Smooth muscle cell (in vitro differentiated cells): Measurements from ENCODE around the gene APOA4. TPM values are rescaled to one million over a fixed set of nuclear protein-coding genes. Genes with fewer than 3 reads are reported as not detected.

Source experiments
- DNase-seq: peaks from one replicate; lab custom pipeline; 2025; ENCODE audit not compliant: unreplicated experiment; lab: John Stamatoyannopoulos, UW
- H2AFZ ChIP-seq: fragments of 200-600 bp; sonication (generic); 2 replicates; pipeline ENCODE4 v1.6.0; 2016; ENCODE audit warnings: antibody characterized with exemption, low read depth, mild to moderate bottlenecking
- H3F3A ChIP-seq: fragments of 200-600 bp; sonication (generic); 2 replicates; pipeline ENCODE4 v1.6.0; 2017; ENCODE audit warnings: antibody characterized with exemption, low read depth
- H3K27ac ChIP-seq: fragments of 200-600 bp; sonication (generic); 2 replicates; pipeline ENCODE4 v1.5.1; 2016; ENCODE audit warnings: low read depth, mild to moderate bottlenecking
- H3K27me3 ChIP-seq: fragments of 200-600 bp; sonication (generic); 2 replicates; pipeline ENCODE4 v1.6.1; 2016; ENCODE audit warnings: low read depth, mild to moderate bottlenecking
- H3K36me3 ChIP-seq: fragments of 200-600 bp; sonication (generic); 2 replicates; pipeline ENCODE4 v1.5.1; 2016; ENCODE audit warnings: low read depth
- H3K4me1 ChIP-seq: fragments of 200-600 bp; sonication (generic); 2 replicates; pipeline ENCODE4 v1.5.1; 2016; ENCODE audit warnings: low read depth
- H3K4me2 ChIP-seq: fragments of 200-600 bp; sonication (generic); 2 replicates; pipeline ENCODE4 v1.6.0; 2016; ENCODE audit warnings: mild to moderate bottlenecking
- H3K4me3 ChIP-seq: fragments of 200-600 bp; sonication (generic); 2 replicates; pipeline ENCODE4 v1.5.1; 2016; ENCODE audit warnings: mild to moderate bottlenecking
- H3K79me2 ChIP-seq: fragments of 200-600 bp; sonication (generic); 2 replicates; pipeline ENCODE4 v1.6.0; 2016; ENCODE audit warnings: low read depth, mild to moderate bottlenecking
- H3K9ac ChIP-seq: fragments of 200-600 bp; sonication (generic); 2 replicates; pipeline ENCODE4 v1.6.0; 2016; ENCODE audit warnings: low read depth
- H3K9me3 ChIP-seq: fragments of 200-600 bp; sonication (generic); replicated peaks from 2 replicates; pipeline ENCODE4 v1.5.1; 2016; ENCODE audit warnings: low read depth
- H4K20me1 ChIP-seq: fragments of 200-600 bp; sonication (generic); 2 replicates; pipeline ENCODE4 v1.6.0; 2016; ENCODE audit warnings: low read depth
- WGBS: methylation state at CpG from one replicate; pipeline ENCODE4 v1.1.7; 2016; ENCODE audit warnings: low lambda C conversion rate; 5-methylcytosine and 5-hydroxymethylcytosine counted together
- polyA plus RNA-seq: library from polyadenylated mRNA; unstranded; fragments of >200 nt; fragmentation: Nextera tagmentation; extraction: Ambion mirVana; gene quantifications from 2 replicates; pipeline ENCODE4 v1.2.1, GENCODE V29; 2016
- total RNA-seq: library from RNA; depleted of rRNA; stranded (reverse); fragments of >200 nt; gene quantifications from 2 replicates; pipeline ENCODE4 v1.2.3, GENCODE V29; 2014
- TF ChIP-seq, protein P1 (sequence below): fragments of 200-600 bp; sonication (generic); IDR thresholded peaks from 2 replicates; pipeline ENCODE4 v1.5.1; 2017; ENCODE audit warnings: borderline replicate concordance, mild to moderate bottlenecking, antibody characterized with exemption; ENCODE audit not compliant: insufficient read depth, poor library complexity, severe bottlenecking

The APOA4 gene
- total and polyA plus RNA-seq, 2 experiments from 2014 or later: 0.15 TPM; not detected in 1

DNA sequence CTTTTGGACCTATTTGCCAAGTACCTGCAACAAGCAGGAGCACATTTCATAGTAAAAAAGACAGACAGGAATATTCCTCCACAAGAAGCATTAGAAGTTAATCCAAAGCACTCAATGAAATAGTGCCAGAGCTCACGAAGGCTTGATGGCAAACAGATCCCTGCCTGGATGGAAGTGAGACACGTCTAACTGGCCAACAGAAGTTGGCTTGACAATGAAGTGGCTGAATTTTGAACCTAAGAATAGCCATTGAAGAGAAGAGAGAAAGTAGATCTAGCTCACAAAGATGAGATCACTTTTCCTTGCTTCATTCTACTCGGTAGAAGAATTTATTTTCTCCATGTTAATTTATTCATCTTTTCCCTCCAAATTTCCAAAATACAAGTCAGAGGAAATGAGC is 45.0 kb upstream of the APOA4 start:
- H2AFZ ChIP-seq: no peak overlapping the region
- no peaks in the 10 kb centered on the region for H3K4me1 ChIP-seq
- no peak overlapping the region for H3K27ac ChIP-seq
- no peaks in the 10 kb centered on the region for H3K27me3 ChIP-seq
- no peaks in the 10 kb centered on the region for H4K20me1 ChIP-seq
- H3K79me2 ChIP-seq: no peaks in the 10 kb centered on the region
- H3K4me2 ChIP-seq: no peak overlapping the region
- no peak overlapping the region for H3K9ac ChIP-seq
- H3K4me3 ChIP-seq: no peak overlapping the region
- DNase-seq: no peak
- H3K36me3 ChIP-seq: peaks cover 9% of the 10 kb centered on the region
- 81% methylated on average over 3 of the region's 3 CpGs for WGBS
- TF ChIP-seq, protein P1, sequence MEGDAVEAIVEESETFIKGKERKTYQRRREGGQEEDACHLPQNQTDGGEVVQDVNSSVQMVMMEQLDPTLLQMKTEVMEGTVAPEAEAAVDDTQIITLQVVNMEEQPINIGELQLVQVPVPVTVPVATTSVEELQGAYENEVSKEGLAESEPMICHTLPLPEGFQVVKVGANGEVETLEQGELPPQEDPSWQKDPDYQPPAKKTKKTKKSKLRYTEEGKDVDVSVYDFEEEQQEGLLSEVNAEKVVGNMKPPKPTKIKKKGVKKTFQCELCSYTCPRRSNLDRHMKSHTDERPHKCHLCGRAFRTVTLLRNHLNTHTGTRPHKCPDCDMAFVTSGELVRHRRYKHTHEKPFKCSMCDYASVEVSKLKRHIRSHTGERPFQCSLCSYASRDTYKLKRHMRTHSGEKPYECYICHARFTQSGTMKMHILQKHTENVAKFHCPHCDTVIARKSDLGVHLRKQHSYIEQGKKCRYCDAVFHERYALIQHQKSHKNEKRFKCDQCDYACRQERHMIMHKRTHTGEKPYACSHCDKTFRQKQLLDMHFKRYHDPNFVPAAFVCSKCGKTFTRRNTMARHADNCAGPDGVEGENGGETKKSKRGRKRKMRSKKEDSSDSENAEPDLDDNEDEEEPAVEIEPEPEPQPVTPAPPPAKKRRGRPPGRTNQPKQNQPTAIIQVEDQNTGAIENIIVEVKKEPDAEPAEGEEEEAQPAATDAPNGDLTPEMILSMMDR: no peak
- H3F3A ChIP-seq: no peaks in the 10 kb centered on the region
- H3K9me3 ChIP-seq: no peaks in the 10 kb centered on the region

DNA sequence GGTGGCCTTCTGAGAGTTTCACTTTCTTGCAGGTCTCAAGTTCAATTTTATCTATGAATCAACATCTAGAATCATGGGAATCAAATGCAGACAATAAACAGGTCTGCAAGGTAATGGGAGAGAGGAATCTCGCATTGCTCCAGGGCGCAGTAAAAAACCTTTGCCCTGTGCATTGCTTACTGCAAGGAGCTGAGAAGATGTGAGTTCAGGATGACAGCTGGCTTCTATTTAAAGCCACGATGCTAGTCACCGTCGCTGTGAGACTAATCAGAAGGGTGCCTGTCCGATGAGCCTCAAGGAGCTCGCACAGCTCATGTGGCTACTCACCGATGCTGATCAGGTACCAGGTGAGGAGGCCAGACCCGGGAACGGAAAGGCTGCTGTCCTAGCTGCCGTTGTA is 44.5 kb upstream of the APOA4 start:
- Histone ChIP-seq H3K4me2 (no peak overlapping the region), H3K4me1 (no peaks in the 10 kb centered on the region), H3K4me3 (no peak overlapping the region), H3K9me3 (no peaks in the 10 kb centered on the region), H4K20me1 (no peaks in the 10 kb centered on the region), H3K9ac (no peak overlapping the region), H3K27ac (no peak overlapping the region), H2AFZ (no peak overlapping the region), H3K79me2 (no peaks in the 10 kb centered on the region), H3F3A (no peaks in the 10 kb centered on the region), H3K27me3 (no peaks in the 10 kb centered on the region), H3K36me3 (peaks cover 5% of the 10 kb centered on the region)
- DNase-seq: no peak
- 71% methylated on average over 11 of the region's 11 CpGs for WGBS
- TF ChIP-seq, protein P1: no peak

DNA sequence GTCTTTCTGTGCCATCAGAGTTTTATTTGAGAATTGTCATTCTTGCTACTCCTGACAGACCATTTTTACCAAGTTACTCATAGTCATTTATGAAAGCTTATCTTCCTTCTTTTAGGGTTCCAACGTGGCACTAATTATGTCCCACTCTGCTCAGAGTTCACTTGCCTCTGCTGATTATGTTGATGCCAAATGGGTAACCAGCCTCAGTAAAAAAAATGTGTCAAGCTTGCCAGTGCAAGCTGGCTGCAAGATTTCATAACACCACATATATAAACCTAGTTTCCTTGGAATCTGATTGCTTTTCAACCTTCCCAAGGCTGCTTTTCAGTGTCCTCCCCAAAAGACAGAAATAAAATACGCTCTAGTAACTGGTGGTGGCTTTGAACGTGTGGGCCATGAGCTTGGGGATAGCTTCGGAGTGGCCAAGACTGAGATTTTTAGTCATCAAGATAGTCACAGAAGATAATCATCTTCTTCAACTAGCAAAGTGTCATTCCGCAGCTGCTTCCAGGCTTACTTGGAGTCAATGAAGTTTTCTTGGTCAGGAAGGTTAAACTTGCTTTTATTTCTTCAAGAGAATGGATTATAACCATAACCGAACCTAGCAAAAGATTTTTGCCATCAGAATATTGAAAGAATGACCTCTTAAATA is 43.8 kb upstream of the APOA4 start:
- Histone ChIP-seq H3K9me3 (no peaks in the 10 kb centered on the region), H3K9ac (no peak overlapping the region), H3K4me2 (peak overlapping the region; percentile 22), H3K36me3 (no peaks in the 10 kb centered on the region), H3F3A (no peaks in the 10 kb centered on the region), H2AFZ (no peak overlapping the region), H3K27me3 (no peaks in the 10 kb centered on the region), H3K79me2 (no peaks in the 10 kb centered on the region), H3K4me1 (no peaks in the 10 kb centered on the region), H3K27ac (peak overlapping the region; percentile 56), H4K20me1 (no peaks in the 10 kb centered on the region), H3K4me3 (no peak overlapping the region)
- TF ChIP-seq, protein P1: no peak
- 57% methylated on average over 6 of the region's 6 CpGs for WGBS
- no peak for DNase-seq

DNA sequence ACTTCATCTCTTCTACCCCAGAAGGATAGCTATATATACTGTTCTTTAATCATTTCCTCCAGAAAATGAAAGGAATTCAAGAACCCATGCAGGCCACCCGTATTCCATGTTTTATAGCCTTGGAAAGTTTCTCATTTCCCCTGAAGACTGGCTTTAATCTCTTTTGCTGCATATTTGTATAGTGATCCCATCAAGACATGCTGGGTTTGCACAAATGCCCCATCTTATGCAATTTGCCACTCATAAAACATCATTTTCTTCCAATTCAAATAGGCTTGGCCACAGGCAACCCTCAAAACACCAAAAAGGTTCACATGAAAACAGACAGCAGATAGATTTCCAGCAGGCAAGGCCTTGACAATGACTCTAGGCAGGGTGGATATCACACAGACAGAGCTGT is 42.6 kb upstream of the APOA4 start:
- H2AFZ ChIP-seq: no peak overlapping the region
- H4K20me1 ChIP-seq: no peaks in the 10 kb centered on the region
- no peaks in the 10 kb centered on the region for H3K36me3 ChIP-seq
- TF ChIP-seq, protein P1: no peak
- peak overlapping the region; percentile 37 for H3K4me2 ChIP-seq
- H3K4me3 ChIP-seq: no peak overlapping the region
- no peak for DNase-seq
- no peaks in the 10 kb centered on the region for H3K79me2 ChIP-seq
- 3% methylated on average over 1 of the region's 1 CpG for WGBS
- H3K9ac ChIP-seq: no peak overlapping the region
- H3K27me3 ChIP-seq: no peaks in the 10 kb centered on the region
- peak overlapping the region; percentile 79 for H3K27ac ChIP-seq
- H3K9me3 ChIP-seq: no peaks in the 10 kb centered on the region
- no peaks in the 10 kb centered on the region for H3F3A ChIP-seq
- H3K4me1 ChIP-seq: no peaks in the 10 kb centered on the region
